Measurements from ENCODE around the gene TARP.

Gene TARP

DNA sequence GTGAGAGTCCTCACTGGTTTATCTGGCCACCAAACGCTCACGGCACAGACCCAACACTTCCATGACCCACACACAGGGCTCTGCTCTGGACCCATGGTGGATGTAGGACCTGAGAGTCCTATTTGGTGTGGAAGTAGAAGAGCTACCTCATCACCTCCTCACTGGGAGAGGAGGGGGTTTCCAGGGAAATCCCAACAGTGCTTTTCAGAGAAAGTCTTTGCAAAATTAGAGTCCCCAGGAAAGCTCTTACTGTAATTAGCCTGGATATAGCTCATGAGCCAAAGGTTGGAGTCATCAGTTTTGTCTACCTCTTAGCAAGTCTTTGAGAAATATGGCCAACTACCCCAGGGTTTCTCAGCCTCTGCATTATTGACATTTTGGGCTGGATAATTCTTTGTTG is 34.7 kb upstream of the TARP start:
- Histone ChIP-seq H3K4ac (ENCODE audit: low read length) (no peak overlapping the region), H2BK5ac (ENCODE audit: low read length) (no peak overlapping the region), H2BK120ac (ENCODE audit: low read depth, low read length) (no peak overlapping the region), H2AFZ (ENCODE audit: low read length) (no peak overlapping the region), H3K9me3 (replicated peaks in 1 of 2; ENCODE audit: control insufficient read depth in 2 of 2, insufficient read depth in 1 of 2, low read depth in 1 of 2, low read length in 2 of 2) (peaks cover 0 to 2% of the 10 kb centered on the region in 2 donors), H3K4me1 (ENCODE audit: control insufficient read depth in 2 of 2, insufficient read depth in 1 of 2, low read depth in 1 of 2, low read length in 2 of 2) (peaks cover 0 to 4% of the 10 kb centered on the region in 2 donors), H3K14ac (ENCODE audit: low read length) (no peak overlapping the region), H2AK5ac (ENCODE audit: low read depth, low read length) (no peak overlapping the region), H2BK15ac (ENCODE audit: low read length) (no peak overlapping the region), H4K8ac (ENCODE audit: low read depth, low read length) (no peak overlapping the region), H3K27me3 (ENCODE audit: control insufficient read depth in 3 of 3, insufficient read depth in 3 of 3, low read depth in 1 of 3, low read length in 3 of 3) (peaks cover 0 to 6% (median 2%) of the 10 kb centered on the region in 3 experiments), H3K23ac (ENCODE audit: low read depth, low read length, poor library complexity) (no peak overlapping the region), H3K4me3 (ENCODE audit: low read length in 2 of 2) (no peak overlapping the region), H4K91ac (ENCODE audit: low read depth, low read length, poor library complexity) (no peak overlapping the region), H3K36me3 (replicated peaks in 1 of 2; ENCODE audit: control insufficient read depth in 2 of 2, insufficient read depth in 2 of 2, low read length in 2 of 2) (no peaks in the 10 kb centered on the region), H3K79me1 (ENCODE audit: low read depth, low read length) (no peaks in the 10 kb centered on the region), H3K9ac (ENCODE audit: low read depth, low read length, poor library complexity) (no peak overlapping the region), H3K18ac (ENCODE audit: low read length) (no peak overlapping the region), H3K4me2 (ENCODE audit: insufficient read depth, low read length, poor library complexity, severe bottlenecking) (no peak overlapping the region), H2BK12ac (ENCODE audit: low read length) (no peak overlapping the region), H3K27ac (replicated peaks; ENCODE audit: low read length) (no peak overlapping the region)
- no CpG with 5 or more reads among the region's 2 CpGs for WGBS, 2 donors (ENCODE audit: extremely low coverage in 2 of 2, insufficient read length in 2 of 2, insufficient replicate concordance in 1 of 2)
- DNase-seq (ENCODE audit: low spot score): no peak

DNA sequence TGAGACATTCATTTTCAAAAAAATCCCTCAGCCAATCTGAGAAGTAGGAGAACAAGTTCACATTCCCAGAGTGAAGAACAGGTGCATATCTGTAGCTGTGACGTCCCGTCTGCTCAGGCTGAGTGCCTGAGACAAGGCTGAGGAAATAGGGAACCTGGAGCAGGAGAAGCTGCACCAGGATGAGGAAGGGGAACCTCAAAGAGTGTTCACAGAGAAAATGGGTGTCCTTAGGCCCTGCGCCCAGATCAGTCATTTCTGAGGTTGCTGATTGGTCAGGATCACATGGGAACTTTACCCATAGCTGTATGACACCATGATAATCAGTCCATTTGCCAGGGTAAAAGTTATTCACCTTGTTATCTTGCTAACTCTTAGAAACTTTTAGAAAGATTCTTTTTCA is 34.2 kb upstream of the TARP start:
- no peak overlapping the region for H4K91ac ChIP-seq (ENCODE audit: low read depth, low read length, poor library complexity)
- H3K27ac ChIP-seq (replicated peaks; ENCODE audit: low read length): no peak overlapping the region
- no peak for DNase-seq (ENCODE audit: low spot score)
- no peaks in the 10 kb centered on the region for H3K36me3 ChIP-seq (replicated peaks in 1 of 2; ENCODE audit: control insufficient read depth in 2 of 2, insufficient read depth in 2 of 2, low read length in 2 of 2)
- peak overlapping the region; percentile 35 for H3K18ac ChIP-seq (ENCODE audit: low read length)
- H3K23ac ChIP-seq (ENCODE audit: low read depth, low read length, poor library complexity): no peak overlapping the region
- no peak overlapping the region for H2BK120ac ChIP-seq (ENCODE audit: low read depth, low read length)
- no CpG with 5 or more reads among the region's 3 CpGs for WGBS, 2 donors (ENCODE audit: extremely low coverage in 2 of 2, insufficient read length in 2 of 2, insufficient replicate concordance in 1 of 2)
- H3K9ac ChIP-seq (ENCODE audit: low read depth, low read length, poor library complexity): no peak overlapping the region
- peaks cover 0 to 2% of the 10 kb centered on the region in 2 donors for H3K9me3 ChIP-seq (replicated peaks in 1 of 2; ENCODE audit: control insufficient read depth in 2 of 2, insufficient read depth in 1 of 2, low read depth in 1 of 2, low read length in 2 of 2)
- no peak overlapping the region for H2AFZ ChIP-seq (ENCODE audit: low read length)
- no peak overlapping the region for H2AK5ac ChIP-seq (ENCODE audit: low read depth, low read length)
- no peaks in the 10 kb centered on the region for H3K79me1 ChIP-seq (ENCODE audit: low read depth, low read length)
- peaks cover 0 to 4% of the 10 kb centered on the region in 2 donors for H3K4me1 ChIP-seq (ENCODE audit: control insufficient read depth in 2 of 2, insufficient read depth in 1 of 2, low read depth in 1 of 2, low read length in 2 of 2)
- peaks cover 0 to 6% (median 0%) of the 10 kb centered on the region in 3 experiments for H3K27me3 ChIP-seq (ENCODE audit: control insufficient read depth in 3 of 3, insufficient read depth in 3 of 3, low read depth in 1 of 3, low read length in 3 of 3)
- H3K14ac ChIP-seq (ENCODE audit: low read length): no peak overlapping the region
- H2BK15ac ChIP-seq (ENCODE audit: low read length): no peak overlapping the region
- H3K4ac ChIP-seq (ENCODE audit: low read length): no peak overlapping the region
- no peak overlapping the region for H3K4me2 ChIP-seq (ENCODE audit: insufficient read depth, low read length, poor library complexity, severe bottlenecking)
- H2BK5ac ChIP-seq (ENCODE audit: low read length): no peak overlapping the region
- no peak overlapping the region for H2BK12ac ChIP-seq (ENCODE audit: low read length)
- no peak overlapping the region for H4K8ac ChIP-seq (ENCODE audit: low read depth, low read length)
- H3K4me3 ChIP-seq (ENCODE audit: low read length in 2 of 2): no peak overlapping the region

DNA sequence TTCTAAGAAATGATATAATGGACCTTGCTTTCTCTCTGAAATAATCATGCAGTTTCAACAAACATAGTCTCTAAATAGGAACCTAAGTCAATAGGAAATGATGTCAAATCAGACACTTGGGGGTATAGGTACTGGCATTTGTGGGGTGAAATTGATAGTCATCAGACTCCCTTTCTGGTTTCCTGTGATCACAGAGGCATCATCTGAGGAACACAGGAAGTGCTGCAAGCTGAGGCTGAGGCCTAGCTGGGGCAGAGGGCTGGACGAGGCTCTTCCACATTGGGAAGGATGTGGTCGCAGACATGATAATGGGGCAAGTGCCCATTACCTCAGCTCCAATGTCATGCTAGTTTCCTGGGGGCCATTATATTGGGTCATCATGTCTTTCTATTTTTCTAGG is 33.5 kb upstream of the TARP start:
- Histone ChIP-seq H3K79me1 (ENCODE audit: low read depth, low read length) (no peaks in the 10 kb centered on the region), H4K8ac (ENCODE audit: low read depth, low read length) (no peak overlapping the region), H2AFZ (ENCODE audit: low read length) (no peak overlapping the region), H3K4me2 (ENCODE audit: insufficient read depth, low read length, poor library complexity, severe bottlenecking) (no peak overlapping the region), H3K27me3 (ENCODE audit: control insufficient read depth in 3 of 3, insufficient read depth in 3 of 3, low read depth in 1 of 3, low read length in 3 of 3) (peaks cover 0 to 7% (median 0%) of the 10 kb centered on the region in 3 experiments), H3K14ac (ENCODE audit: low read length) (no peak overlapping the region), H3K4ac (ENCODE audit: low read length) (no peak overlapping the region), H2BK5ac (ENCODE audit: low read length) (no peak overlapping the region), H3K4me3 (ENCODE audit: low read length in 2 of 2) (no peak overlapping the region), H2BK120ac (ENCODE audit: low read depth, low read length) (no peak overlapping the region), H3K36me3 (replicated peaks in 1 of 2; ENCODE audit: control insufficient read depth in 2 of 2, insufficient read depth in 2 of 2, low read length in 2 of 2) (no peaks in the 10 kb centered on the region), H3K18ac (ENCODE audit: low read length) (no peak overlapping the region), H2BK15ac (ENCODE audit: low read length) (no peak overlapping the region), H2BK12ac (ENCODE audit: low read length) (no peak overlapping the region), H3K9ac (ENCODE audit: low read depth, low read length, poor library complexity) (no peak overlapping the region), H2AK5ac (ENCODE audit: low read depth, low read length) (no peak overlapping the region), H3K27ac (replicated peaks; ENCODE audit: low read length) (no peak overlapping the region), H4K91ac (ENCODE audit: low read depth, low read length, poor library complexity) (no peak overlapping the region), H3K4me1 (ENCODE audit: control insufficient read depth in 2 of 2, insufficient read depth in 1 of 2, low read depth in 1 of 2, low read length in 2 of 2) (peaks cover 0 to 4% of the 10 kb centered on the region in 2 donors), H3K9me3 (replicated peaks in 1 of 2; ENCODE audit: control insufficient read depth in 2 of 2, insufficient read depth in 1 of 2, low read depth in 1 of 2, low read length in 2 of 2) (peaks cover 0 to 2% of the 10 kb centered on the region in 2 donors), H3K23ac (ENCODE audit: low read depth, low read length, poor library complexity) (no peak overlapping the region)
- DNase-seq (ENCODE audit: low spot score): no peak
- WGBS, 2 donors (ENCODE audit: extremely low coverage in 2 of 2, insufficient read length in 2 of 2, insufficient replicate concordance in 1 of 2): no CpG with 5 or more reads among the region's 2 CpGs

DNA sequence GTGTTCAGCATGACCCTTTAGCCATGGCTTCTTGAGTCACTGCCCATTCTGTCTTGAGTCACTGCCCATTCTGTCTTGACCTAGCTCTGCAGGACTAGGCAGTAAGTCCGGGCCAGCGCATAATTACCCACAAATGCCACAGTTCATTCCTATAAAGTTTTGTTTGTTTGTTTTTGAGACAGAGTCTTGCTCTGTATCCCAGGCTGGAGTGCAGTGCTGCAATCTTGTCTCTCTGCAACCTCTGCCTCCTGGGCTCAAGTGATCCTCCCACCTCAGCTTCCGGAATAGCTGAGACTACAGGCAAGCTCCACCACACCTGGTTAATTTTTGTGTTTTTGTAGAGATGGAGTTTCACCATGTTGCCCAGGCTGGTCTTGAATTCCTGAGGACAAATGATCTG is 32.7 kb upstream of the TARP start:
- H4K8ac ChIP-seq (ENCODE audit: low read depth, low read length): no peak overlapping the region
- no CpG with 5 or more reads among the region's 3 CpGs for WGBS, 2 donors (ENCODE audit: extremely low coverage in 2 of 2, insufficient read length in 2 of 2, insufficient replicate concordance in 1 of 2)
- no peaks in the 10 kb centered on the region for H3K79me1 ChIP-seq (ENCODE audit: low read depth, low read length)
- H3K9ac ChIP-seq (ENCODE audit: low read depth, low read length, poor library complexity): no peak overlapping the region
- H3K18ac ChIP-seq (ENCODE audit: low read length): no peak overlapping the region
- H3K4ac ChIP-seq (ENCODE audit: low read length): no peak overlapping the region
- H2BK5ac ChIP-seq (ENCODE audit: low read length): no peak overlapping the region
- no peak overlapping the region for H3K4me2 ChIP-seq (ENCODE audit: insufficient read depth, low read length, poor library complexity, severe bottlenecking)
- H3K23ac ChIP-seq (ENCODE audit: low read depth, low read length, poor library complexity): no peak overlapping the region
- H3K14ac ChIP-seq (ENCODE audit: low read length): no peak overlapping the region
- H3K36me3 ChIP-seq (replicated peaks in 1 of 2; ENCODE audit: control insufficient read depth in 2 of 2, insufficient read depth in 2 of 2, low read length in 2 of 2): no peaks in the 10 kb centered on the region
- H2BK15ac ChIP-seq (ENCODE audit: low read length): no peak overlapping the region
- H2BK120ac ChIP-seq (ENCODE audit: low read depth, low read length): no peak overlapping the region
- H3K4me3 ChIP-seq (ENCODE audit: low read length in 2 of 2): no peak overlapping the region
- no peak overlapping the region for H3K27ac ChIP-seq (replicated peaks; ENCODE audit: low read length)
- no peak overlapping the region for H2AK5ac ChIP-seq (ENCODE audit: low read depth, low read length)
- DNase-seq (ENCODE audit: low spot score): no peak
- peaks cover 0 to 11% (median 0%) of the 10 kb centered on the region in 3 experiments for H3K27me3 ChIP-seq (ENCODE audit: control insufficient read depth in 3 of 3, insufficient read depth in 3 of 3, low read depth in 1 of 3, low read length in 3 of 3)
- H4K91ac ChIP-seq (ENCODE audit: low read depth, low read length, poor library complexity): no peak overlapping the region
- peaks cover 0 to 4% of the 10 kb centered on the region in 2 donors for H3K4me1 ChIP-seq (ENCODE audit: control insufficient read depth in 2 of 2, insufficient read depth in 1 of 2, low read depth in 1 of 2, low read length in 2 of 2)
- no peak overlapping the region for H2AFZ ChIP-seq (ENCODE audit: low read length)
- peaks cover 0 to 2% of the 10 kb centered on the region in 2 donors for H3K9me3 ChIP-seq (replicated peaks in 1 of 2; ENCODE audit: control insufficient read depth in 2 of 2, insufficient read depth in 1 of 2, low read depth in 1 of 2, low read length in 2 of 2)
- no peak overlapping the region for H2BK12ac ChIP-seq (ENCODE audit: low read length)
